Nucleus accumbens (tissue), 56 donors: Measurements from ENCODE around the gene YTHDF1.
"Not testable (repeated sequence)": the region's sequence is repeated elsewhere in the genome, so short reads cannot be mapped to it uniquely, and the experiment has no call there.

Experiments
- DNase-seq, 56 donors: peaks; one replicate each; lab custom pipeline; 2025; lab: John Stamatoyannopoulos, UW

Gene YTHDF1

GRCh38 chr20:63161176-63161651 lies 54.7 kb downstream of the YTHDF1 start:
- DNase-seq: no peak

GRCh38 chr20:63160641-63161175 lies 55.2 kb downstream of the YTHDF1 start:
- DNase-seq: no peak

GRCh38 chr20:63159826-63160640 lies 55.9 kb downstream of the YTHDF1 start:
- DNase-seq: no peak

GRCh38 chr20:63159251-63159650 lies 56.7 kb downstream of the YTHDF1 start:
- not testable (repeated sequence) for DNase-seq

GRCh38 chr20:63158845-63159244 lies 57.1 kb downstream of the YTHDF1 start:
- no peak for DNase-seq

GRCh38 chr20:63158352-63158751 lies 57.6 kb downstream of the YTHDF1 start:
- no peak for DNase-seq

- not testable (repeated sequence) for DNase-seq
These were observed 58.5 kb downstream of the YTHDF1 start for GRCh38 chr20:63157431-63157830.

GRCh38 chr20:63156221-63156671 lies 59.7 kb downstream of the YTHDF1 start:
- no peak for DNase-seq

- no peak for DNase-seq
These were observed 60.4 kb downstream of the YTHDF1 start for GRCh38 chr20:63155266-63156165.

- no peak for DNase-seq
These were observed 61.5 kb downstream of the YTHDF1 start for GRCh38 chr20:63154395-63154794.

- no peak for DNase-seq
These were observed 62.4 kb downstream of the YTHDF1 start for GRCh38 chr20:63153254-63154221.

GRCh38 chr20:63152322-63153253 lies 63.3 kb downstream of the YTHDF1 start:
- DNase-seq: no peak

GRCh38 chr20:63151554-63152321 lies 64.2 kb downstream of the YTHDF1 start:
- DNase-seq: peak in 15 of 56 donors; percentile 5 to 54 (median 32)

- no peak for DNase-seq
These were observed 64.9 kb downstream of the YTHDF1 start for GRCh38 chr20:63150911-63151531.

GRCh38 chr20:63150391-63150898 lies 65.5 kb downstream of the YTHDF1 start:
- no peak for DNase-seq

GRCh38 chr20:63149531-63150192 lies 66.3 kb downstream of the YTHDF1 start:
- no peak for DNase-seq

- no peak for DNase-seq
These were observed 67.2 kb downstream of the YTHDF1 start for GRCh38 chr20:63148696-63149095.
